ENCODE data around the gene ACO2. TPM values are rescaled to one million over a fixed set of nuclear protein-coding genes. Genes with fewer than 3 reads are reported as not detected.
"Not testable (repeated sequence)": the region's sequence is repeated elsewhere in the genome, so short reads cannot be mapped to it uniquely, and the experiment has no call there.

Gene ACO2
- total RNA-seq, 1 donor from 2014 or later = 78.6 TPM

- DNase-seq (ENCODE audit: extremely low spot score in 2 of 2) = no peak
- H3K4me1 ChIP-seq = peaks cover 26% of the 10 kb centered on the region
- no peak for TF ChIP-seq CTCF (IDR thresholded peaks at IDR 0.05)
- TF ChIP-seq POLR2AphosphoS5 (IDR thresholded peaks at IDR 0.05; ENCODE audit: insufficient read depth in 1 of 2, low read depth in 1 of 2) = no peak
- TF ChIP-seq POLR2A (IDR thresholded peaks at IDR 0.05) = no peak
- intact Hi-C loops (cut with DNase I) = no loop called here
- H3K27ac ChIP-seq = no peak overlapping the region
- no peak overlapping the region for H3K4me3 ChIP-seq
- H3K9me3 ChIP-seq = no peaks in the 10 kb centered on the region
- H3K36me3 ChIP-seq = peaks cover 0 to 34% of the 10 kb centered on the region in 2 donors
- H3K27me3 ChIP-seq = no peaks in the 10 kb centered on the region
Measured at GRCh38 chr22:41431656-41432055, 37.3 kb upstream of the ACO2 start.

- Histone ChIP-seq H3K4me1 (peaks cover 26% of the 10 kb centered on the region), H3K36me3 (peaks cover 0 to 42% of the 10 kb centered on the region in 2 donors)
- H3K4me3 ChIP-seq; intact Hi-C loops (cut with DNase I); H3K27me3 ChIP-seq; DNase-seq (ENCODE audit: extremely low spot score in 2 of 2); H3K9me3 ChIP-seq; H3K27ac ChIP-seq: not testable (repeated sequence)
Measured at GRCh38 chr22:41433480-41433879, 35.4 kb upstream of the ACO2 start.

- intact Hi-C loops (cut with DNase I); H3K4me3 ChIP-seq; H3K9me3 ChIP-seq; DNase-seq (ENCODE audit: extremely low spot score in 2 of 2); H3K27me3 ChIP-seq; H3K27ac ChIP-seq: not testable (repeated sequence)
- peaks cover 0 to 42% of the 10 kb centered on the region in 2 donors for H3K36me3 ChIP-seq
- peaks cover 34% of the 10 kb centered on the region for H3K4me1 ChIP-seq
Measured at GRCh38 chr22:41434361-41435003, 34.4 kb upstream of the ACO2 start.

GRCh38 chr22:41435560-41435959, 33.4 kb upstream of the ACO2 start:
- H3K27ac ChIP-seq = no peak overlapping the region
- DNase-seq (ENCODE audit: extremely low spot score in 2 of 2) = no peak
- H3K4me3 ChIP-seq = no peak overlapping the region
- H3K9me3 ChIP-seq = no peaks in the 10 kb centered on the region
- peaks cover 0 to 40% of the 10 kb centered on the region in 2 donors for H3K36me3 ChIP-seq
- no peak for TF ChIP-seq POLR2A (IDR thresholded peaks at IDR 0.05)
- no peak for TF ChIP-seq CTCF (IDR thresholded peaks at IDR 0.05)
- no peak for TF ChIP-seq POLR2AphosphoS5 (IDR thresholded peaks at IDR 0.05; ENCODE audit: insufficient read depth in 1 of 2, low read depth in 1 of 2)
- H3K4me1 ChIP-seq = peaks cover 38% of the 10 kb centered on the region
- intact Hi-C loops (cut with DNase I) = no loop called here
- no peaks in the 10 kb centered on the region for H3K27me3 ChIP-seq

- peaks cover 46% of the 10 kb centered on the region for H3K4me1 ChIP-seq
- intact Hi-C loops (cut with DNase I) = no loop called here
- no peak overlapping the region for H3K4me3 ChIP-seq
- no peak overlapping the region for H3K27ac ChIP-seq
- H3K27me3 ChIP-seq = no peaks in the 10 kb centered on the region
- TF ChIP-seq POLR2AphosphoS5 (IDR thresholded peaks at IDR 0.05; ENCODE audit: insufficient read depth in 1 of 2, low read depth in 1 of 2) (peak in 1 of 2 donors; percentile 15), CTCF (IDR thresholded peaks at IDR 0.05) (no peak)
- H3K36me3 ChIP-seq = peaks cover 0 to 35% of the 10 kb centered on the region in 2 donors
- H3K9me3 ChIP-seq = no peaks in the 10 kb centered on the region
- DNase-seq (ENCODE audit: extremely low spot score in 2 of 2) = no peak
Measured at GRCh38 chr22:41436322-41437113, 32.4 kb upstream of the ACO2 start.

GRCh38 chr22:41437198-41437597, 31.7 kb upstream of the ACO2 start:
- H3K4me1 ChIP-seq = peaks cover 51% of the 10 kb centered on the region

GRCh38 chr22:41440511-41440910, 28.4 kb upstream of the ACO2 start:
- H3K27ac ChIP-seq; H3K4me3 ChIP-seq; H3K9me3 ChIP-seq; DNase-seq (ENCODE audit: extremely low spot score in 2 of 2); H3K27me3 ChIP-seq; intact Hi-C loops (cut with DNase I): not testable (repeated sequence)
- peaks cover 54% of the 10 kb centered on the region for H3K4me1 ChIP-seq
- H3K36me3 ChIP-seq = peaks cover 0 to 20% of the 10 kb centered on the region in 2 donors

More at GRCh38 chr22:41437198-41437597, 31.7 kb upstream of the ACO2 start:
- intact Hi-C loops (cut with DNase I) = no loop called here
- Histone ChIP-seq H3K4me3 (no peak overlapping the region), H3K27me3 (no peaks in the 10 kb centered on the region), H3K9me3 (no peaks in the 10 kb centered on the region), H3K27ac (no peak overlapping the region), H3K36me3 (peaks cover 0 to 35% of the 10 kb centered on the region in 2 donors)
- no peak for TF ChIP-seq CTCF (IDR thresholded peaks at IDR 0.05)
- no peak for TF ChIP-seq POLR2A (IDR thresholded peaks at IDR 0.05)
- no peak for TF ChIP-seq POLR2AphosphoS5 (IDR thresholded peaks at IDR 0.05; ENCODE audit: insufficient read depth in 1 of 2, low read depth in 1 of 2)
- DNase-seq (ENCODE audit: extremely low spot score in 2 of 2) = no peak
